GM21576 (cell line): ENCODE measurements around the gene PLEKHG4B.
"Not testable (repeated sequence)": the region's sequence is repeated elsewhere in the genome, so short reads cannot be mapped to it uniquely, and the experiment has no call there.

Experiments used
- ATAC-seq: cut with Tn5 transposase; IDR thresholded peaks from one replicate; pipeline ENCODE4 v1.9.1; 2021; ENCODE audit warnings: mild to moderate bottlenecking, moderate library complexity; ENCODE audit not compliant: unreplicated experiment

The PLEKHG4B gene

DNA sequence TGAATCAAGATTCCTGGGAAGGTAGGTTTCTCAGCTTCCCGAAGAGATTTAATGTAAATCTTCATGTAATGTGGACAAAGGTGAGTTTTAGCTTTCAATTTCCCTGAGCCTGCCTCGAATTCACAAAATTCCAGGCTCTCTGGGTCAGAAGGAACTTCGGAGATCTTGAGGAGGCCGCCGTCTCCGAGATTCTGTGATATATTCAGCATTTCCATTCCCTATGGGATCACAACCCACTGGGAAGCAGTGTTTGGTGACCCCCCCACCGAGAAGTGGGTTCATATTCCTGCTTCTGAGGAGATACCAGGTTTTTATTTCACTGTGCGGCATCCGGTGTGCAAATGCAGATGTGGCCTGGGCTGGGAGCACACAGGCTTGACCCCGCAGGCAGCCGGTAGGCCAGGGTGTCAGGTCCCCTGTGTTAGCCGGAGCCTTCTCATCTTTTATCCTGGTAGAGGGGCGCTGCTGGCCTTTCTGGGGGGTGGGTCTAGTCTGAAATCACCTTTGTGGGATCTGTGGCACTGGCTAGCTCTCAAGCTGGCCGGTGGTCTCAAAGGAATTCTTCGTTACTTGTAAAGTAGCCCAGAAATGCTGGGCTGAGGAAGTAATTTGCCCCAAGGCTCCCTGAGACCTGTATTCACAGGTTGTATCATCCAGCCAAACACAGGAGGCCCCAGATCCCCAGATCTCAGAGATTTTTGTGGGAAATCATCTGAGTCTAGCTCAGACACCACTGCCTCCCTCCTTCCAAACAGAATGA is 1.4 kb downstream of the PLEKHG4B start:
- ATAC-seq = no peak

DNA sequence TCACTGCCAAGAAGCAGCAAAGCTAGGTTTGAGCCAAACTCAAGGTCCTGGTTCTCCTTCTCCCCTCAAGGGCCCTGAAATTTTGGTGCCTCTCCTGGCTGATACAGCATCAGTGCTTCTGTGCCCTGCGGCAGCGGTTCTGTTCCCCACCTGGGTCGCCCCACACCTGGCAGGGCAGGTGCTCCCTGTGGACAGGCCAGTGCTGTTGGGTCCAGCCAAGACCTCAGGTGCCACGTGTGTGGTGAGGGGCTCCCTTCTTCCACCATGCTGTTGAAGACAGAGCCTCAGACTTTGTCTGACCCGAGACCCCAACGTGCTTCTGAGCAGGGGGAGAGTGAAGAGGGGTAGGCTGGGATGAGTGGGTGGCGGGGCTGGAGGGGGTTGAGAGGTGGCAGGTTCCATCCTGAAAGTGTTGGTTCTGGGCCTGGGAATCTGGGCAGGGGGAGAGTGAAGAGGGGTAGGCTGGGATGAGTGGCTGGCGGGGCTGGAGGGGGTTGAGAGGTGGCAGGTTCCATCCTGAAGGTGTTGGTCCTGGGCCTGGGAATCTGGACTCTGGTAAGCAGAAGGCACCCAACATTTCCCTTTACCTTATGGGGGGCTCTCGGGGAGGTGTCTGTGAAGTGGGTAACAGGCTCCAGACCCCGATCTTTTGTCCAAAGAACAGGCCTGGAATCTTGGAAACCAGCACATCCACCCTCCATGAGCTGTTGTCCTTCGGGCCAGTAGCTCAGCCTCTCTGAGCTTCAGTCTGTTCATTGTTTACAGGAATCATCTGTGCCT is 2.3 kb downstream of the PLEKHG4B start:
- no peak for ATAC-seq

DNA sequence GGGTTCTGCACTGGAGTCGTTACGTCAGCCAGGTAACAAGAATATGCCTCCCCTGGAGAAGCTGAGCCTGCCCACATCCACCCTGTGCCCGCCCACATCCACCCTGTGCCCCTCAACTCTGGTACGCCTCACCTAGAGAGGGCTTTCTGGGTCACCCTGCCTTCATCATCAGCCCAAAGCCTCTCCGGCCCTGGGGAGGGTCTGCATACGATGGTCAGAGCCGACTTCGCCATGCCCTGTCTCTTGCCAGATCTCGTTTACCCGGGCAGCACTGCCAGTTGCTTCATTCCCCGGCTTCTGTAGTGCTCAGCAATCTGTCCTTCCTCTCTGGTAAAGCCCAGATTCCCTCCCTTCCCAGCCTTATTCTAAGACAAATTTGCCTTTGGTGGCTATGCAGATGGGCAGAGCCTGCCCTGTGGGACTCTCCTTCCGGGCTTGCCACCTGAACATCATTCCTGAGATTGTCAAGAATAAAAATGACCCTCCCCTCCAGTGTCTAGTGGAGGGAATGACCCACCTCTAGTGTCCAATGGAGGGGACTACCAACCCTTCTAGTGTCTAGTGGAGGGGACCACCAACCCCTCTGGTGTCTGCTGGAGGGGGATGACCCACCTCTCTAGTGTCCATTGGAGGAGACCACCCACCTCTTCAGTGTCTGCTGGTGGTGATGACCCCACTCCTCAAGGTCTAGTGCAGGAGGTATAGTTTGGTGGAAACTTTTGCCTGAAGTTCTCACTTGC is 3.4 kb downstream of the PLEKHG4B start:
- ATAC-seq = no peak

DNA sequence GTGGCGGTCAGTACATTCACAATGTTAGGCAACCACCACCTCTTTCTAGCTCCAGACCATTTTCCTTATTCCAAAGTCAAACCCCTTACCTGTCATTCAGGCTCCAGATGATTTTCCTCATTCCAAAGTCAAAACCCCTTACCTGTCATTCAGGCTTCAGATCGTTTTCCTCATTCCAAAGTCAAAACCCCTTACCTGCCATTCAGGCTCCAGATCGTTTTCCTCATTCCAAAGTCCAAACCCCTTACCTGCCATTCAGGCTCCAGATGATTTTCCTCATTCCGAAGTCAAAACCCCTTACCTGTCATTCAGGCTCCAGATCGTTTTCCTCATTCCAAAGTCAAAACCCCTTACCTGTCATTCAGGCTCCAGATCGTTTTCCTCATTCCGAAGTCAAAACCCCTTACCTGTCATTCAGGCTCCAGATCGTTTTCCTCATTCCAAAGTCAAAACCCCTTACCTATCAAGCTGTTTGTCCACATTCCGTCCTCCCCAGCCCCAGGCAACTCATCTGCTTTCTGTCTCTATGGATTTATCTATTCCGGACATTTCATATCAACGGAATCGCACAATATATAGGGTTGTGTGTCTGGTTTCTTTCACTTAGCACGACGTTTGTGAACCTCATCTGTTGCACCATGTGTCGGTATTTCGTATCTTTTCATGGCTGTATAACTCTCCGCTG is 5.2 kb downstream of the PLEKHG4B start:
- ATAC-seq = no peak

DNA sequence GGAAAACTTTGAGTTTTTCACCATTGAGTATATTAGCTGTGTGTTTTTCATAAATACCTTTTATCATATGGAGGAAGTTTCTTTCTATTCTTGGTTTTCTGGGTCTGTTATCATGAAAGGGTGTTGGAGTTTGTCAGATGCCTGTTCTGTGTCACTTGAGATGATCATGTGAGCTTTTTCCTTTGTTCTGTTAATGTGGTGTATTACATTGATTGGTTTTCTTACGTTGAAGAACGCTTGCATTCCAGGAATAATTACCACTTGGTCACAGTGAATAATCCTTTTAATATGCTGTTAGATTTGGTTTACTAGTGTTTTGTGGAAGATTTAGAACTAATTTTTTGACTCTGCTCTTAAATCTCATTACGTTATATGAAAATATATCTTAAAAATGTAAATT is 7.8 kb downstream of the PLEKHG4B start:
- no peak for ATAC-seq

DNA sequence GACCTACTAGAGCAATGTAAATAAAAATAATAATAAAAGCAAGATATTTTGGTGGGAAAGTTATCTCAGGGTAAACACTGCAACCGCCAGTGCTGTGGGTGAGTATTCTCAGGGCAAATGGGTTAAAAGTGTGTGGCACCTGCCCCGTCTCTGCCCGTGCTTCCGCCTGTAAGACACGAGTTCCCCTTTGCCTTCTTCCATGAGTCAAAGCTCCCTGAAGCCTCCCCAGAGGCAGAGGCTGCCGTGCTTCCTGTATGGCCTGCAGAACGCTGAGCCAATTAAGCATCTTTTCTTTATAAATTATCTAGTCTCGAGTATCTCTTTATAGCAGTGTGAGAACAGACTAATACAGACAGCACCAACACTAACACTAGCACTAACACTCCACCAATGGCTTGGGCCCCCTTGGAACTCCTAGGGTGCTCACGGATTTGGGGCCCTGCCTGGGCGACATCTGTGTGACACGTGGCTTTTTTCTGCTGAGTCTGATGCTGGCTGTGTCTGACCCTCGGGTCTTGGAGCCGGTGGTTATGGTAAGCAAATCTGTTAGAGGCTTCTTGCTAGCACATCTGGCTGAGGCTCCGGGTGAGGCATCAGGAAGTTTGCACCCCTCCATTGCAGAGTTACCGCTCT is 10.6 kb downstream of the PLEKHG4B start:
- ATAC-seq = no peak

DNA sequence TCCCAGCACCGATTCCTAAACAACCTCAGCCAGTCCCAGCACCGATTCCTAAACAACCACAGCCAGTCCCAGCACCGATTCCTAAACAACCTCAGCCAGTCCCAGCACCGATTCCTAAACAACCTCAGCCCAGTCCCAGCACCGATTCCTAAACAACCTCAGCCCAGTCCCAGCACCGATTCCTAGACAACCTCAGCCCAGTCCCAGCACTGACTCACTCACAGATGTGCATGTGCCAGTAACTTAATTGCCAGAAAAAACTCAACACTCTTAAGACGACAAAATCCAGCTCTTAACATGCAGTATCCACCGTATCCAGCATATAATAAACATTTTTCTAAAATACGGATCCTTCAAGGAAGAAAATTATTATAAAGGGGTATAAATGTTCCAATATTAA is 12.1 kb downstream of the PLEKHG4B start:
- ATAC-seq = not testable (repeated sequence)

DNA sequence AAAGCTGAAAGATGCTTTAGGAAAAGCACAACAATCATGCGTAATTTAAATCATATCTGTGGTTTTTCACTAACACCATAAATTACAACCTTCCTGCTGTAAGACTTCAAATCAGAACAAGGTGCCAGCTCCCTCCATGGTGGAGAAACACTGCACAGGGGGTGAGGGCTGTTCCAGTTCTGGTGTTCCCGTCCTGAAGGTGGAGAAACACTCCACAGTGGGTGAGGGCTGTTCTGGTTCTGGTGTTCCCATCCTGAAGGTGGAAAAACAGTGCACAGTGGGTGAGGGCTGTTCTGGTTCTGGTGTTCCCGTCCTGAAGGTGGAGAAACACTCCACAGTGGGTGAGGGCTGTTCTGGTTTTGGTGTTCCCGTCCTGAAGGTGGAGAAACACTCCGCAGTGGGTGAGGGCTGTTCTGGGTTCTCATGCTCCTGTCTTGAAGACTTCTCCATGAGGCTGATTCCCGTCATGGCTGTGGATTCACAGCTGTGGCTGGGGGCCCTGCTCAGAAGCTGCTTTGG is 12.9 kb downstream of the PLEKHG4B start:
- no peak for ATAC-seq

DNA sequence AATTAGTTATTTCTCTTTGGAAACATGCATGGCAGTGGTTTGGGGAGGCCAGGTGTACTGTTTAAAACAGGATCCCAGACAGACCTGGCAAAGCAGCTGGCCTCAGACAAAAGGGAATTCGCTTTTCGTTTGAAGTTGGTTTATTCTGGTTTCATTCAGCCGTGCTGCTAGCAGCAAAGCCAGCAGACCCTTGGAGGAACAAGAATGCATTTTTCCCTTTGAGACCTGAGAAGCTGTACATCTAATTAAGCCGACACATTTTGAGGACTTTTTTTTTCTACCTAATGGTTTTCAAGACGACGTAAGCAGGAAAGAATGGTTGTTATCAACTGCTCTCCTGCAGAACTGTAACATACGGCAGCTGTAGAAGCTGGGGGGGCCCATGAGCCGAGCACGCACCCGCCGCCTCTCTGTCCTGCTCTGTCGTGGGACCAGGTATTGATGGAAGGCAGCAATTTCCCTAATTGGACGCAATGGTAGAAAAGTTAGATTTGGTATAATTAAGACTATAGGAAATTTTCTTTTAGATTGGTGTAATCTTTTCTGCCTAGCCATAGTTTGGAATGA is 13.6 kb downstream of the PLEKHG4B start:
- no peak for ATAC-seq

DNA sequence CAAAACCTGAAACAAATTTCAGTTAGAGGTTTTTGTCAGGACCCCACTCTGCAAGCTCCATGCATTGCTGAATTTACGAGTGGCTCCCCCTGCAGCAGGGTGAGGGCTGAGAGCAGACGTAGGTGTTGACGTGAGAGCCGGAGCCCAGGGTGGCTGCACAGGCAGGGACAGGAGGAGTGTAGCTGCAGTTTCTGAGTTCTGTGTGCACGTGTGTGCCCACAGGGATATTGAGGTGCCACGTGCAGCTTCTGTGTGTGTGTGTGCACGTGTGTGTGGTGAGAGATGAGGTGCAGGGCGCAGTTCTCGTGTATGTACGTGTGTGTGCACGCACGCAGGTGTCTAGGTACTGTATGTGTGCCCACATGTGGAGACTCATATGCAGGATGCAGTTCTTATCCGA is 14.6 kb downstream of the PLEKHG4B start:
- no peak for ATAC-seq

DNA sequence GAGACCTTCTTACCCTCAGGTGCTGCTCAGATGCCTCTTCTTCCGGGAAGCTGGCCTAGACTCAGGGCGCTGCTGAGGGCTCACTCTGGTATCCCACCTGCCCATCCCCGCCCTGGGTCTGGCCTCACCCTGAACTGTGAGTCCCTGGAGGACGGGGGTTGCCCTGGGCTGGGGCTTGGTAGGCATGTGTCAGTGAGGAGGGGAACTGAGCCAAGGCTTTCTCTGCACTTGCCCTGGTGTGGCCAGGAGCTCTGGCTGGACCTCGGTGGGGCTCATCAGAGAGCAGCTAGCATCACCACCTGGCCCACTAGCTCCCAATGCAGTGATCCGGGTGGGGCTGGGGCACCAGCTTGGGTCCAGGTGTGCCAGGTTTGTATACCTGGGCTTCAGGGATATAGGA is 15.6 kb downstream of the PLEKHG4B start:
- no peak for ATAC-seq

DNA sequence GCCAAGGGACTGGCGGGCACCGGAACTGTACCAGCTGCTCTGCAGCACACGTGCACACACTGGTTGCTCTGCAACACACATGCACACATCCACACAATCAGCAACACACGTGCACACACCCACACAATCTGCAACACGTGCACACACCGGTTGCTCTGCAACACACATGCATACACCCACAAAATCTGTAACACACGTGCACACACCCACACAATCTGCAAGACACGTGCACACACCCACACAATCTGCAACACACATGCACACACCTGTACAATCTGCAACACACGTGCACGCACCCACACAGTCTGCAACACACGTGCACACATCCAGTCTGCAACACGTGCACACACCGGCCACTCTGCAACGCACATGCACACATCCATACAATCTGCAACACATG is 17.9 kb downstream of the PLEKHG4B start:
- ATAC-seq = no peak

DNA sequence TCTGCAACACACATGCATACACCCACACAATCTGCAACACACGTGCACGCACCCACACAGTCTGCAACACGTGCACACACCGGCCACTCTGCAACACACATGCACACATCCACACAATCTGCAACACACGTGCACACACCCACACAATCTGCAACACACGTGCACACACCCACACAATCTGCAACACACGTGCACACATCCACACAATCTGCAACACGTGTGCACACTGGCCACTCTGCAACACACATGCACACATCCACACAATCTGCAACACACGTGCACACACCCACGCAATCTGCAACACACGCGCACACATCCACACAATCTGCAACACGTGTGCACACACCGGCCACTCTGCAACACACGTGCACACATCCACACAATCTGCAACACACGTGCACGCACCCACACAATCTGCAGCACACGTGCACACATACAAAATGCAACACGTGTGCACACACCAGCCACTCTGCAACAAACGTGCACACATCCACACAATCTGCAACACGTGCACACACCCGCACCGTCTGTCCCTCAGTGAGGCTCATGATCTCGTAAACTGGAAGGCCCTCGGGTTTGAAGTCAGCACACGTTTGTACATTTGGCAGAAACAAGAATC is 18.4 kb downstream of the PLEKHG4B start:
- no peak for ATAC-seq

DNA sequence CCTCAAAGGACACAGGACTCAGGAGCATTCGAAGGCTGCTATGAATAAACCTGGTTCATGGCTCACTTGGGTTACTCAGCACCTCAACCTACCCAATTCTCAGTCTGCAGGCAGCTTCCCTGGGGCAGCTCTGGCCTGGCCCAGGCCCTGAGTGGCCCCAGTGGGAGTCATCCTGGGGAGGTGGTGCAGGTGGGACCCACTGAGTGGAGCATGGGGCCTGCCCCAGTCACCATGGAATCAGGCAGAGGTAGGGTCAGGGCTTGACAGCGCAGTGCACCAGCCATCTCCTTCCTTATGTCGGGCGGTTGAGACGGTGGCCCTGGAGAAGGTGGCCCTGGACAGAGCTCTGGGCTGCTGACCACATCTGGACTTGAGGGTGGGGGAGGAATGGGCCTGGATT is 19.2 kb downstream of the PLEKHG4B start:
- no peak for ATAC-seq

DNA sequence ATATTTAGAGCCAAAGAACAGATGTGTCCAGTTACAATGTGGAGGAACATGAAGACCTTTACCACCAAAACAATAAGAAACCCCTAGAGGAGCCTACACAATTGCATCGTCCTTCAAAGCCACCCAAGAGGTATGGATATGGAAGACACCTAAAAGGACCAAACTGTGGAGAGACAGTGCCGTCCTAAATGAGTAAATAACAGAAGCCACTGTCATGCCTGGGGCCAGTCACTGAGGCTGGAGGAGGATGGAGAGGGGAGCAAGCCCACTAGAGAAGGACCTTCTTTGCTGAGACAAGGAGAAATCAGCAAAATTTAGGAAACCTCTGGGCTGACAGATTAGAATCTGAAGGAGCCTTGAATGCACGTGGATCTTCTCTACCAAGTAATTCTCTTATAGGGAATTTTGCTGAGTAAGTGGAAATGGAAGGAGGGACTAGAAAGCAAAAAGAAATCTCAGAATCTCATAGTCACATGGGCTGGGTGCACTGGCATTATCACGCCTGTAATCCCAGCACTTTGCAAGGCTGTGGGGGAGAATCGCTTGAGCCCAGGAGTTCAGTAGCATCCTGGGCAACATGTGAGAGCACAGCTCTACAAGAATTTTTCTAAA is 27.6 kb downstream of the PLEKHG4B start:
- no peak for ATAC-seq

DNA sequence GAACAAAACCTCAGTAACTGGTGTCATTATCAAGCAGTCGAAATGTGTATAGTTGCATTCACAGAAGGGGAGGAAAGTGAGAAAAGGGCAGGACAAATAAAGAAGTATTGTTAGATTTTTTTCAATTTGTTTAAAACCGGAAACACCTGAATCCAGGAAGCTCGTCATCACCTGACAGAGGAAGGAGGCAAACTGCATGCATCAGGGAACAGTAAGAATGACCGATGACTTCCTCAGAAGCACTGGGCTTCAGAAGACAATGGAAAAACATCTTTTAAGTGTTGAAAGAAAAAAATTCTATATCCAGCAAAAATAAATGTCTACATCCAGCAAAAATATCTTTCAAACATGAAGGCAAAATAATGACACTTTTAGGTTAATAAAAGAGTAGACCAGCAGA is 29.5 kb downstream of the PLEKHG4B start:
- ATAC-seq = no peak

DNA sequence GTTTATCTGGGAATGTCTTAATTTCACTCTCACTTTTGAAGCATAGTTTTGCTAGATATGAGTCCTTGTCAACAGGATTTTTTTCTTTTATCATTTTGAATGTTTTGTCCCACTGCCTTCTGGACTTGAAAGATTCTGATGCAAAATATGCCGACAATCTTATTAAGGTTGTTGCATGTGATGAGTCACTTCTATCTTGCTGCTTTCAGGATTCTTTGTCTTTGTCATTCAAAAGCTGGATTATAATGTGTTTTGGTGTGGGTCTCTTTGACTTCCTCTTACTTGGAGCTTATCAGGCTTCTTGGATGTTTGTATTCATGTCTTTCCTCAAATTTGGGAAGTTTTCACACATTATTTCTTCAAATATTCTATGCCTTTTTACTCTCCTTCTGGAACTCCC is 33.8 kb downstream of the PLEKHG4B start:
- ATAC-seq = no peak

DNA sequence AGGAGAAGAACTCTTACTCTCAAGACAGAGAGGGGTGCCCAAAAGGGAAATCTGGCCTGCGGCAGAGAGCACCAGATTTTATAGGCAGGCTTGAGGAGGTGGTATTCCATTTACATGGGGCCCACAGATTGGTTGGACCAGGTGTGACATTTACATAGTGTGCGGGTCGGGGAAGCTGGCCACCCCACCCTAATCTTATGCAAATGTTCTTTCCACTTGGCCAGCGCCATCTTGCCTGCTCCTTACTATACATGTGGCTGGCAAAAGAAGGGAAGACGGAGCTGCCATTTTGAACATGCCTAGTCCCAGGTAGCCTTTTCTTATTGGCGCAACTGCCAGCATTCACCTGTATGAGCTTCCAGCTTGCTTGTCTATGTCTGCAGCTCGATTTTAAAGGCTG is 34.8 kb downstream of the PLEKHG4B start:
- ATAC-seq = no peak

DNA sequence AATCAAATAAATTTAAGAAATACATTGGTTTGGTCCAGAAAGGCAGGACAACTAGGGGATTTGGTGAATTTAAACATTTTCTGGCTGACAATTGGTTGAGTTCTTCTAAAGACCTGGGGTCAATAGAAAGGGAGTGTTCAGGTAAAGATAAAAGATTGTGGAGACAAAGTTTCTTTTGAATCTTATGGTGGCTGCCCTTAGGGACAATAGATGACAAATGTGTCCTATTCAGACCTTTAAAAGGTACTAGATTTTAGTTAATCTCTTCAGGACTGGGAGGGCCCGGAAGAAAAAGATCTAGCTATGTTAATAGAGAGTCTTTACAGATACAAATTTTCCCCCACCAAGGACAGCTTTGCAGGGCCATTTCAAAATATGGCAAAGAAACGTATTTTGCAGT is 35.9 kb downstream of the PLEKHG4B start:
- no peak for ATAC-seq
